NCI-H82 treated with DMSO at 0.1 percent for 48 hours (cell line): ENCODE results near the gene CCNL2.
"Not testable (repeated sequence)": the region's sequence is repeated elsewhere in the genome, so short reads cannot be mapped to it uniquely, and the experiment has no call there.

Experiments
- DNase-seq: peaks from one replicate; lab custom pipeline; 2025; ENCODE audit not compliant: unreplicated experiment; lab: John Stamatoyannopoulos, UW

The CCNL2 gene

GRCh38 chr1:1399187-1399871 is at the start of gene CCNL2:
CCNL2 (minus strand) TSS chr1:1399335; CDS start chr1:1399306, 29 bp downstream.
- DNase-seq = peak; percentile 94

- DNase-seq = not testable (repeated sequence)
These were observed 47.5 kb upstream of the CCNL2 start for GRCh38 chr1:1446631-1447030.

GRCh38 chr1:1442069-1442770 is 43.1 kb upstream of the CCNL2 start:
- DNase-seq = no peak

- no peak for DNase-seq
These were observed 42.1 kb upstream of the CCNL2 start for GRCh38 chr1:1441002-1441888.

GRCh38 chr1:1440262-1441001 is 41.3 kb upstream of the CCNL2 start:
- no peak for DNase-seq

GRCh38 chr1:1439546-1440261 is 40.6 kb upstream of the CCNL2 start:
- DNase-seq = no peak

GRCh38 chr1:1438531-1439381 is 39.6 kb upstream of the CCNL2 start:
- DNase-seq = no peak

GRCh38 chr1:1437904-1438376 is 38.8 kb upstream of the CCNL2 start:
- no peak for DNase-seq

- DNase-seq = no peak
These were observed 38.1 kb upstream of the CCNL2 start for GRCh38 chr1:1437033-1437903.

GRCh38 chr1:1436630-1437032 is 37.5 kb upstream of the CCNL2 start:
- DNase-seq = no peak

GRCh38 chr1:1435911-1436629 is 36.9 kb upstream of the CCNL2 start:
- no peak for DNase-seq

- peak; percentile 46 for DNase-seq
These were observed 36.2 kb upstream of the CCNL2 start, which contains the start of gene VWA1 for GRCh38 chr1:1435106-1435903. VWA1 (plus strand) TSS chr1:1435690; CDS start chr1:1435749, 59 bp downstream.

- no peak for DNase-seq
These were observed 35.6 kb upstream of the CCNL2 start for GRCh38 chr1:1434824-1435105.

GRCh38 chr1:1434131-1434823 is 35.1 kb upstream of the CCNL2 start:
- DNase-seq = no peak

GRCh38 chr1:1433804-1434130 is 34.6 kb upstream of the CCNL2 start:
- DNase-seq = no peak

- DNase-seq = peak; percentile 34
These were observed 34.0 kb upstream of the CCNL2 start for GRCh38 chr1:1432951-1433803.
